ENCODE measurements around the gene OR13D1. TPM values are rescaled to one million over a fixed set of nuclear protein-coding genes. Genes with fewer than 3 reads are reported as not detected.

The OR13D1 gene
- total and polyA plus RNA-seq, 9 of the 15 experiments (the other 6 are each of a cell fraction or from before 2014, with no cell fraction given), result not detected

GRCh38 chr9:104675611-104676010 is 18.7 kb upstream of the OR13D1 start:
- TF ChIP-seq SIX5 (IDR thresholded peaks at IDR 0.05; ENCODE audit: borderline replicate concordance in 1 of 2, insufficient read depth in 1 of 2, low read depth in 1 of 2, low read length in 2 of 2) (no peak), TCF3 (CRISPR knock-in tag; IDR thresholded peaks at IDR 0.05) (no peak), ZNF197 (CRISPR knock-in tag; IDR thresholded peaks at IDR 0.05; ENCODE audit: low read depth) (no peak), HIVEP1 (CRISPR knock-in tag; IDR thresholded peaks at IDR 0.05) (no peak), CHCHD3 (CRISPR knock-in tag; IDR thresholded peaks at IDR 0.05) (no peak), ATF1 (CRISPR knock-in tag; IDR thresholded peaks at IDR 0.05) (no peak), ATF1 (tag; IDR thresholded peaks at IDR 0.05) (no peak), PREB (CRISPR knock-in tag; IDR thresholded peaks at IDR 0.05) (no peak), SIRT6 (IDR thresholded peaks at IDR 0.05; ENCODE audit: low read depth, low read length) (no peak), HMBOX1 (IDR thresholded peaks at IDR 0.05) (no peak), CHD1 (IDR thresholded peaks at IDR 0.05; ENCODE audit: low read length) (no peak), HDGF (IDR thresholded peaks at IDR 0.05) (no peak), PHF8 (IDR thresholded peaks at IDR 0.05; ENCODE audit: borderline replicate concordance, low read length) (no peak)
- Histone ChIP-seq H3K9ac (ENCODE audit: insufficient read depth in 1 of 2, low read depth in 2 of 2, low read length in 2 of 2) (no peak overlapping the region), H4K20me1 (replicated peaks; ENCODE audit: control insufficient read depth, insufficient read depth, low read length) (no peaks in the 10 kb centered on the region), H3K4me1 (replicated peaks in 1 of 2; ENCODE audit: control insufficient read depth in 2 of 2, insufficient read depth in 2 of 2, low read length in 2 of 2) (no peaks in the 10 kb centered on the region), H2AFZ (ENCODE audit: low read depth, low read length) (no peak overlapping the region), H3K9me1 (ENCODE audit: control insufficient read depth, insufficient read depth, low read length) (no peaks in the 10 kb centered on the region), H3K4me2 (ENCODE audit: insufficient read depth, low read length) (no peak overlapping the region), H3K27ac (ENCODE audit: extremely low read depth, low read depth, low read length) (no peak overlapping the region), H3K9me3 (replicated peaks; ENCODE audit: control insufficient read depth, insufficient read depth, low read depth, low read length) (no peaks in the 10 kb centered on the region), H3K27me3 (ENCODE audit: control insufficient read depth in 2 of 2, insufficient read depth in 2 of 2, low read length in 2 of 2) (no peaks in the 10 kb centered on the region), H3K36me3 (ENCODE audit: control insufficient read depth, insufficient read depth, low read length) (no peaks in the 10 kb centered on the region), H3K4me3 (no peak overlapping the region), H3K79me2 (ENCODE audit: control insufficient read depth, insufficient read depth, low read length) (no peaks in the 10 kb centered on the region)
- no peak for FAIRE-seq
- WGBS (ENCODE audit: insufficient coverage, low coverage, missing lambda C conversion rate), result 0% methylated on average over 2 of the region's 2 CpGs
- BruUV-seq (replicated peaks), result no TSS peak
- in situ Hi-C loops (cut with MboI), result no loop called here
- intact Hi-C loops (cut with micrococcal nuclease), result no loop called here
- CTCF ChIA-PET (ENCODE audit: low intra/inter-chr PET ratio), result no interaction called here
- no peak for DNase-seq (ENCODE audit: extremely low read depth in 1 of 4, low spot score in 3 of 4)
- ATAC-seq, result no peak
- POLR2A ChIA-PET, result no interaction called here
